HG03135 (cell line): ENCODE data around the gene NCCRP1.
"Not testable (repeated sequence)": the region's sequence is repeated elsewhere in the genome, so short reads cannot be mapped to it uniquely, and the experiment has no call there.

Experiments used
- ATAC-seq: cut with Tn5 transposase; IDR thresholded peaks from one replicate; pipeline ENCODE4 v1.9.1; 2021; ENCODE audit warnings: mild to moderate bottlenecking, moderate library complexity; ENCODE audit not compliant: unreplicated experiment

The NCCRP1 gene

DNA sequence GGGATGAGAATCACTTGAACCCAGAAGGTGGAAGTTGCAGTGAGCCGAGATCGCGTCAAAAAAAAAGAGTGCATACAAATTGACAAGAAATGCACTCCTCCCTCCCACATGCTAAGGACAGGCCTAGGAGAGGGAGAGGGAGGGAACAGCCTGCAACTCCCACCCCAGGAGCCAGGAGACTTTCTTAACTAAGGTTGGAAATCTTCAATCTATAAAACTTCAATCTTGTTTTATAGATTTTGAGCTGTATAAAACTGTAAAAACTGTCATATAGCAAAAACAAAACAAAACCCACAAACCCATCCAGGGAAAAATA is 8.6 kb downstream of the NCCRP1 start:
- ATAC-seq = no peak

DNA sequence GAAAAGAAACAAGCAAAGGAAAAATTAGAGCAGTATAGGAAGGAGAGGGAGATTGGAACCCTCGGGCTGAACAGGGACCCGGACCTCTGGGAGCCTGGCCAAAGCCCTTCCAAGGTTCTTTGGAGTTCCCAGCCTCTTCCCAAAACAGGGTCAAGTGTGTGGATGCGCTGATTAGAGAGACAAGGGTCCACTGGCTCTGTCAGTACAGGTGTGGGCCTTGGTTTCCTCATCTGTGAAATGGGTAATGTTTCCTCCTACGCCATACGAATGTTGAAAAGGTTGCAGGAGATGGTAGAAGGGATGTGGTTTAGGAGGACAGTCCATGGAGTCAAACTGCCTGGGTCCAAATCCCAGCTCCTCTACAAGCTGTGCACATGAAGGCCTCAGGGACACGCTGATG is 9.4 kb downstream of the NCCRP1 start:
- no peak for ATAC-seq

DNA sequence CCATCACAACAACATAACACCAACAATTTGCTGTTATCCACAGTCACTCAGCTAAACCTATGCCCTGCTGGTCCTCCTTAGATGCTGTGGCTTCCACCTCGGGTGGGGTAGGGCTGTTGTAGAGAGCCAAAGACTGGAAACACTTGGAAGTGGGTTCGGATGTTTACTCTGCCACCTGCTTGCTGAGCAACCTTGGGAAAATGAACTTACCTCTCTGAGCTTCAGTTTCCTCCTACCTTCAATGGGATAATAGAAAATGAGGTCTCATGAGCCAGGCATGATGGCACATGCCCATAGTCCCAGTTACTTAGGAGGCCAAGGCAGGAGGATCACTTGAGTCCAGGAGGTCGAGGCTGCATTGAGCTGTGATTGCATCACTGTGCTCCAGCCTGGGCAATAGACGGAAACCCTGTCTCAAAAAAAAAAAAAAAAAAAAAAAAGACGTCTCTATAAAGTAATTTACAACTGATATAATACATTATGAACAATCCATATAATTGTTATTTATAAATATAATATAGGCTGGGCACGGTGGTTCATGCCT is 10.6 kb downstream of the NCCRP1 start:
- no peak for ATAC-seq

DNA sequence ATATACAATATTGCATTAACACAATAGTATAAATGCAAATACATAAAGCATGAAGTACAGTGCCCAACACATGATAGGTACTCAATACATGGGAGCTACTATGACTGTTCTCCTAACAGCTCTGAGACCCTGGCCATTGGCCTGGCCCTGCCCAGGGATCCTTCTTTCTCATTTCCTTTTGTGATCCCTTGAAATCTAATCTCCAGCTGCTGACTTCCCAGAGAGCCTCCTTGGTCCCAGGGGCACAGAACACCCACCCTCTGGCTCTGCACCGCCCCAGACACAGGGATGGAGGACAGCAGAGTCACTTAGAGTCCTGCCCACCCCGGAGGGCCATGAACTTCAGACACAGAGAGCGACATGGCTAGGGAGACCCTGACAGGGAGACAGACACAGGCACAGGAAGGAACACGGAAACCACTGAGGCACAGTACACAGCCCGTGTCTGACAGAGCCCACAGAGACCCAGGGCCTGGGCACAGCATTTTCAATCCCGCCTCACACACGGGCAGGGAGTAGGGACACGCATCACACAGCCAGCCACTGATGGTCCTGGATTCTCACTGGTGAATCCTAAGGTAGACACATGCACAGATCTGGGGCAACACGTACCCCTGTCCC is 11.5 kb downstream of the NCCRP1 start:
- no peak for ATAC-seq

DNA sequence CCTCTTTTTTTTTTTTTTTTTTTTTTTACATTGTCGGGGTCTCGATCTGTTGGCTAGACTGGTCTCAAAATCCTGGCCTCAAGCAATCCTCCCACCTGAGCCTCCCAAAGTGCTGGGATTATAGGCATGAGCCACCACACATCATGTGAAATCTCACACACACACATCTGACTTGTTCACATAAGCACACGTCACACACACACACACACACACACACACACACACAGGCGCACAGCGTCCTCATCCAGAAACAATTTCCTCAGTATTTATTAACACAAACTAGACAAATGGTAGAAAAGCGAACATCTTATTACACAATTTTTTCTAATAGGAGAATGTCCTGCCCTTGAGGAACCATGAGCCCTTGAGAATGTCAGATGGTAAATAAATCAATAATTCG is 12.4 kb downstream of the NCCRP1 start:
- no peak for ATAC-seq

- no peak for ATAC-seq
These were observed 15.1 kb downstream of the NCCRP1 start for GRCh38 chr19:39211731-39212374.

DNA sequence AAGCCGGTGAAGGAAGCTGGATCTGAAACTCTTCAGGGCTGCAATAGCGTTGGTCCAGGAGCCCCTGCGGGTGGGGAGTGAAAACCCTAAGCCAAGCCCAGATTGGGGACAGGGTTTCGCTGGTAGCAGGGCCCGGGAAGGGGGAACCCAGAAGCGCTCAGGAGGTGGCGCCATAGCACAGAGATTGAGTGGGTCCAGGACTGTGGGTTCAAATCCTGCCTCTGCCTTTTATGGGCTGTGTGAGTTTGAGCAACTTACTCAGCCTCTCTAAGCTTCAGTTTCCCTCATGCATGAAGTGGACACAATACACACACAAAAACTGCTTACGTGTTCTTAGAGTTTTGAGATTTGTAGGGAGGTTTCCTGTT is 15.6 kb downstream of the NCCRP1 start:
- no peak for ATAC-seq

DNA sequence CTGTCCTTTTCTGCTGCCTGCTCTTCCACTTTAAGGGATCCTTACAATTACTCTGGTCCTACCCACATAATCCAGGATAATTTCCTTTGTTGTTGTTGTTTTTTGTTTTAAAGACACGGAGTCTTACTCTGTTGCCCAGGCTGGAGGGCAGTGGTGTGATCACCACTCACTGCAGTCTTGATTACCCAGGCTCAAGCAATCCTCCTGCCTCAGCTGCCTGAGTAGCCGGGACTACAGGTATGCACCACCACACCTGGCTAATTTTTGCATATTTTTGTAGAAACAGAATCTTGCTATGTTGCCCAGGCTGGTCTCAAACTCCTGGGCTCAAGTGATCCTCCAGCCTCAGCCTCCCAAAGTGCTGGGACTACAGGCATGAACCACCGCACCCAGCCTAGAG is 18.6 kb downstream of the NCCRP1 start:
- not testable (repeated sequence) for ATAC-seq

DNA sequence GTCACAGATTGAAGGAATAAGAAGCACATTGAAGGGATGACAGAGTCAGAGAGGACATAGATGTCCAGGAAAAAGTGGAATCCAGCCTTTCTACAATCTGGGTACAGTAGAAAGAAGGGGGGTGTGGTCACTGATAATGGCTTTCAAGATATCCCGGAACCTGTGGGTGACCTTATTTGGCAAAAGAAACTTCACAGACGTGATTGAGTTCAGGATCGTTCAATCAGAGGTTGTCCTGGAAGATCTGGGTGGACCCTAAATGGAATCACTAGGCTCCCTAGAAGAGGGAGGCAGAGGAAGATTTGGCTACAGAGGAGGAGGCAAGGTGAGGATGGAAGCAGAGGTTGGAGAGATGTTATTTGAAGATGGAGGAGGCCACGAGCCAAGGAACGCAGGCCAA is 20.3 kb downstream of the NCCRP1 start:
- no peak for ATAC-seq

DNA sequence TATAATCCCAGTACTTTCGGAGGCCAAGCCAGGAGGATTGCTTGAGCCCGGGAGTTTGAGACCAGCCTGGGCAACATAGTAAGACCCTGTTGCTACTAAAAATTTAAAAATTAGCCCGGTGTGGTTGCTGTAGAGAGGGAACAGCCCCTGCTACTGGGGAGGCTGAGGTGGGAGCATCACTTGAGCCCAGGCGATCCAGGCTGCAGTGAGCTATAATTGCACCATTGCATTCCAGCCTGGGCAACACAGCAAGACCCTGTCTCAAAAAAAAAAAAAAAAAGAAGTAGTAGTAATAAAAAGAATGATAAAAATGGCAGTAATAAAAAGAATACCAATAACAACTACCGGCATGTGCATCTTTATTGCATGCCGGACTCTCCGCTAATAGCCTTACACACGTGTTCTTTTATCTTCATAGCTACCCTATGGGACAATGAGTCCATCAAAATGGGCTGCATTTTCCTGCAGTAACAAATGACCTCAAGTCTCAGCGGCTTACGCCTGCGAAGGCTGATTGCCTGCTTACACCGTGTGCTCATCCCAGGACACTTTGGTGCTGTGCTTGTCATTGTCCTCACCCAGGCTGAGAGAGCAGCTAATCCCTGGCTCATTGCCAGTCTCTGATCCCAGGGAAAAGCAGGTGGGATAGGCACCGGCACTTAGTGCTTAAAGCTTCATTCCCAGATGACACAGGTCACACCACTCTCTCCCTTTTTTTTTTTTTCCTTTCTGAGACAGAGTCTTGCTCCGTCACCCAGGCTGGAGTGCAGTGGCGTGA is 21.7 kb downstream of the NCCRP1 start:
- no peak for ATAC-seq

- not testable (repeated sequence) for ATAC-seq
These were observed 22.3 kb downstream of the NCCRP1 start for GRCh38 chr19:39219108-39219507.

- ATAC-seq = no peak
These were observed 27.0 kb downstream of the NCCRP1 start for GRCh38 chr19:39223703-39224279.

DNA sequence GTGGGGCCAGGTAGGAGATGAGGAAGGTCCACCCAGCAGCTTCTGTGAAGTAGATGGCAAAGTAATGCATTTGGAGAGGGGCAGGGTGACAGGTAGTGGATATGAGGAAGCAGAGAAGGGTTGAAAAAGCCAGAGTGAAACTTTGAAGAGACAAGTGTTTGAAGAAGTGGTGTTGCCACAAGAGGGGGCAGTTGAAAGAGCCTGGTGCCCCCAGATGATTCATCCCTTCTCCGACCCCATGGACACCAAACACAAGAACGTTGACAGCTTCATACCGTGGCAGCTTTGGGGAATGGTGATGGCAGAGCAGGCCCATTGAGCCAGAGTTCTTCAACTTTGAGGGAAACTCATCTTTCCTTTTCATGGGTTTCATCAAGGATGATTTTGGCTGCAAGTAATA is 28.1 kb downstream of the NCCRP1 start:
- no peak for ATAC-seq

DNA sequence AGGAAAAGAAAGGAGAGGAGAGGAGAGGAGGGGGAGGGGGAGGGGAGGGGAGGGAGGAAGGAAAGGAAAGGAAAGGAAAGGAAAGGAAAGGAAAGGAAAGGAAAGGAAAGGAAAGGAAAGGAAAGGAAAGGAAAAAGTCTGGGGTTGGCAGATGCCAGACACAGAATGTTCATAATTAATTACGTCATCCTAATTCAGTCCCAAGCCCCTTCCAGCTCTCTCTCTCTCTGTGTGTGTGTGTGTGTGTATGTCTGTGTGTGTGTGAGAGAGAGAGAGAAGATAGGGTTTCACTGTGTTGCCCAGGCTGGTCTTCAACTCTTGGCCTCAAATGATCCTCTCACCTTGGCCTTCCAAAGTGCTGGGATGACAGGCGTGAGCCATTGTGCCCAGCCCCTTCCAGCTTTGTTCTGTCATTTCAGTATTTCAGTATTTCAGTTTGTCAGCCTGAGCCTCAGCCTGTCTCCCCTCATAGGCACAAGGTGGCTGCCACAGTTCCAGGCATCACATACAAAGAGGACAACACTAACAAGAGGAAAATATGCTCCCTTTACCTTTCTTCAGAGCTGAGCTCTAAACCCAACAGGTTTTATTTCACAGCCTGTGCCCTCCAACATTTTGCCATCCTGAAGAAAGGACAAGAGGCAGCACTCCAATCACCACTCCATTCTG is 33.5 kb downstream of the NCCRP1 start:
- ATAC-seq = no peak

DNA sequence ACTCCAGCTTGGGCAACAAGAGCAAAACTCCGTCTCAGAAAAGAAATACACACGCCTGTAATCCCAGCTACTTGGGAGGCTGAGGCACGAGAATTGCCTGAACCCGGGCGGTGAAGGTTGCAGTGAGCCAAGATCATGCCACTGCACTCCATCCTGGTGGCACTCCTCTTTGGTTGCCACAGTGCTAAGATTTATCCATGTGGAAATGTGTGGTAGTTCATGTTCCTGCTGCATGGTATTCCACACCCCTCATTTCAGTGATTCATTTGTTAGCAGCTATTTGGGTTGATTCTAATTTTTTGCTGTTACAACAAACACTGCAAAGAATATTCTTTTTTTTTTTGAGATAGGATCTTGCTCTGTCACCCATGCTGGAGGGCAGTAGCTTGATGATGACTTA is 35.9 kb downstream of the NCCRP1 start:
- ATAC-seq = no peak

DNA sequence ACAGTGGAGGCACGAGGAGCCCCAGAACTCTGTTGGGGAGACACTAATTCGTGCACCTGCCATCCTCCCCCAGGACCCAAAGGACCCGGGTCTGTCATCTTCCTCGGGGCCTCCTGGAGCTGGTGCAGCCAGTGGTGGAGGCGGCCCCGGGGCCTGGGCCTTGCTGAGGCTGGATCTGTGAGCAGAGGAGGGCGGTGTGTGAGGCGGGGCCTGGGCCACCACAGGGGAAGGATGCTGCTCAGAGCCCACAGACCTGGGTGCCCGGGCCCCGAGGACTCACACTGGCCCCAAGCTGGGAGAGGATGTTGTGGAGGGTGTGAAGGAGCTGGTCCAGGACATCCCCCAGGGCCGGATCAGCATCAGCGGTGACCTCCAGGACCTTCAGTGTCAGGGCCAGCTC is 39.8 kb downstream of the NCCRP1 start:
- ATAC-seq = no peak

- ATAC-seq = no peak
These were observed 40.7 kb downstream of the NCCRP1 start for GRCh38 chr19:39237200-39238184.

DNA sequence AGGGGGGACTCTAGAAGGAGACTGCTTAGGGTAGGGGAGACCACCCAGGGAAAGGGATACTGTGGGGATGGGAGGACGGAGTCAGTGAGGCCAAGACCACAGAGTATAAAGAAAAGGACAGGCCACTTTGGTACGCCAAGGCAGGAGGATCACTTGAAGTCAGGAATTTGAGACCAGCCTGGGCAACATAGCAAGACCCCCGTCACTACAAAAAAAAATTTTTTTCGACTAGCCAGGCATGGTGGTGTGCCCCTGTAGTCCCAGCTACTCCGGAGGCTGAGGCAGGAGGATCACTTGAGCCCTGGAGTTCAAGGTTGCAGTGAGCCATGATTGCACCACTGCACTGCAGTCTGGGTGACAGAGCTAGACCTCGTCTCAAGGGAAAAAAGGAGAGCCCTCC is 41.4 kb downstream of the NCCRP1 start:
- no peak for ATAC-seq

GRCh38 chr19:39238944-39239343 is 42.2 kb downstream of the NCCRP1 start:
- ATAC-seq = no peak

DNA sequence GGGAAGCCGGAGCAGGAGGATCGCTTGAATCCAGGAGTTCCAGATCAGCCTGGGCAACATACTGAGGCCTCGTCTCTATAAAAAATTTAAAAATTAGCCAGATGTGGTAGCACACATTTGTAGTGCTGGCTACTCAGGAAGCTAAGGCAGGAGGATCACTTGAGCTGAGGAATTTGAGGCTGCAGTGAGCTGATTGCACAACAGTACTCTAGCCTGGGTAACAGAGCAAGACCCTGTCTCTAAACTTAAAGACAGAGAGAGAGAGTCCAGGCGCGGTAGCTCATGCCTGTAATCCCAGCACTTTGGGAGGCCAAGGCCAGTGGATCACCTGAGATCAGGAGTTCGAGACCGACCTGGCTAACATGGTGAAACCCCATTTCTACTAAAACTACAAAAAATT is 43.7 kb downstream of the NCCRP1 start:
- no peak for ATAC-seq
